ENCODE data around the gene CSTB.
A peak's percentile ranks its signal among the peaks of the same experiment; 100 is the strongest.

The CSTB gene

GRCh38 chr21:43760391-43760958 is 15.6 kb downstream of the CSTB start:
- H3K4me3 ChIP-seq (ENCODE audit: low read length), result no peak overlapping the region
- TF ChIP-seq CTCF (conservative IDR thresholded peaks at IDR 0.05; ENCODE audit: low read depth, low read length), result peak; percentile 29
- DNase-seq (ENCODE audit: low read depth), result no peak

DNA sequence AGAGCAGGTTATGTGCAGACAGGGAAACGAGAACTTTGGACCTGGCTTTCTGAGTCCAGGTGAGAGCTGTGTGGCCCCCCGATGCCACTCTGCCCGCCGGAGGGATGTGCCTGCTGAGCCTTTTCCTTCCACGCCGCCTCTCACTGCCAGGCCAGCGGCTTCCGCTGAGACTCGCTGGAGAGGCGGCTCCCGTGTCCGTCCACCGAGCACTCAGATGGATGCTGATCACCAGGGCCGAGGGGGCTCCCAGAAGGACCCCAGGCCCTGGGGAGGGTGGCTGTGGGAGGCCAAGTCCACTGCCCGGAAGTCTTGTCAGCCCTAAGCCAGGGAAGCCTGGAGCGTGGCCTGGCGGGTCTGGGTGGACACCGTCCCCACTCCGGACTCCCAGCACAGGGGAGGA is 16.5 kb downstream of the CSTB start:
- DNase-seq (ENCODE audit: low read depth), result no peak
- TF ChIP-seq CTCF (conservative IDR thresholded peaks at IDR 0.05; ENCODE audit: low read depth, low read length), result no peak
- no peak overlapping the region for H3K4me3 ChIP-seq (ENCODE audit: low read length)

- TF ChIP-seq CTCF (conservative IDR thresholded peaks at IDR 0.05; ENCODE audit: low read depth, low read length), result no peak
- DNase-seq (ENCODE audit: low read depth), result no peak
Observed at GRCh38 chr21:43758811-43759210, 17.3 kb downstream of the CSTB start.

GRCh38 chr21:43758111-43758641 is 17.9 kb downstream of the CSTB start:
- no peak overlapping the region for H3K4me3 ChIP-seq (ENCODE audit: low read length)
- DNase-seq (ENCODE audit: low read depth), result no peak
- no peak for TF ChIP-seq CTCF (conservative IDR thresholded peaks at IDR 0.05; ENCODE audit: low read depth, low read length)

More at GRCh38 chr21:43758811-43759210, 17.3 kb downstream of the CSTB start:
- no peak overlapping the region for H3K4me3 ChIP-seq (ENCODE audit: low read length)

DNA sequence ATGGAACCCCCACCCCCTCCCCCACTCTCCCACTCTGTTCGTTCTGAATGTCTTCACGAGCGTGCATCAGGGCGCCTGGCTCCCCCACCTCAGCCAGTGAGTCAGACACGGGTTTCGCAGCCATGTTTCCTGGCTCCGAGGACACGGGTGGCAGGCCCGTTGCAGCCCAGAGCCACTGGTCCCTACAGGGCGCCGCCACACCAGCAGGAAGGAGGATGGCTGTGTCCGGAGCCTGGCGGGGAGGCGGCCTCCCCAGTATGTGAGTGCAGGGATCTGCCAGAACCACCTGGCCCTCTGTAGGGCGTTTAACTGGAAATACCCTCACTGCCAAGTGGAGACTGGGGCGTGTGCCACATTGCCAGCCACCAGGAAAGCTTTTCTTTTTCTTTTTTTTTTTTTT is 18.5 kb downstream of the CSTB start:
- no peak for DNase-seq (ENCODE audit: low read depth)
- TF ChIP-seq CTCF (conservative IDR thresholded peaks at IDR 0.05; ENCODE audit: low read depth, low read length), result no peak
- no peak overlapping the region for H3K4me3 ChIP-seq (ENCODE audit: low read length)

DNA sequence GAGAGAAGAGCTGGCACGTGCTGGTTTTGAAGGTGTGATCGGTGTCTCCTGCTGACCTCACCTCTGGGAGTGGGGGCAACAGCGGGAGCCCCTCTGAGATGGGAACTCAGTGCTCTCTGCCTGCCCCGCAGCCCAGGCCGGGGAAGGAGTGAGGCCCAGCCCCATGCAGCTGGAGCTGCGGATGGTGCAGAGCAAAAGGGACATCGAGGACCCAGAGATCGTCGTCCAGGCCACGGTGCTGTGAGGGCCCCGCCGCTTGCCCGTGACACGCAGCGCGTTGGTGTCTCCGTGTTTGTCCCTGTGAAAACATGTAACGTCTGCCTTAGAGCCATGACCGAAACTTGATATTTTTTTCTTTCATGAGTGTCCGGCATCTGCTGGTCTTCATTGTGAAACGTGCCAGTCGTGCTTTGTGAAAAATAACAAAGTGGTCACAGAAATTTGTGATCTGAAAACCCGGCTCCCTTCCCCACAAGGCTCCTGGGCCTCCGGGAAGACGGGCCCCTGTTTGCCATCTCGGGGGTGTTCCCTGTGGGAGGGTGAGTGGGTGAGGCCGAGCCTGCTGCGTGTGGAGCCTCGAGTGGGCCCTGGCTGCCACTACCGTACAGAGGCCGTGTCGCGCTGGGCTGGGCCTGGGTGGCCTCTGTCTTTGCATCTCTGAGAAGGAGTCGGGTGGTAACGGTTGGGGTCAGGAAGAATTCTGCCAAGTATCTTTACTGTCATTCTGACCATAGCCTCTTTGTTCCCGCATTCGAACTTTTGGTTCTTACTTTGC is 20.1 kb downstream of the CSTB start:
- DNase-seq (ENCODE audit: low read depth), result no peak
- no peak for TF ChIP-seq CTCF (conservative IDR thresholded peaks at IDR 0.05; ENCODE audit: low read depth, low read length)
- no peak overlapping the region for H3K4me3 ChIP-seq (ENCODE audit: low read length)

Data from retinal pigment epithelial cell (primary cell).